HG03457 (cell line): ENCODE results near the gene MRPL52.
"Not testable (repeated sequence)": the region's sequence is repeated elsewhere in the genome, so short reads cannot be mapped to it uniquely, and the experiment has no call there.

Source experiments
- ATAC-seq: cut with Tn5 transposase; IDR thresholded peaks from one replicate; pipeline ENCODE4 v1.9.1; 2021; ENCODE audit warnings: moderate number of reproducible peaks; ENCODE audit not compliant: unreplicated experiment

MRPL52 gene

GRCh38 chr14:22808388-22809209 lies 21.1 kb upstream of the MRPL52 start:
- ATAC-seq, result no peak

DNA sequence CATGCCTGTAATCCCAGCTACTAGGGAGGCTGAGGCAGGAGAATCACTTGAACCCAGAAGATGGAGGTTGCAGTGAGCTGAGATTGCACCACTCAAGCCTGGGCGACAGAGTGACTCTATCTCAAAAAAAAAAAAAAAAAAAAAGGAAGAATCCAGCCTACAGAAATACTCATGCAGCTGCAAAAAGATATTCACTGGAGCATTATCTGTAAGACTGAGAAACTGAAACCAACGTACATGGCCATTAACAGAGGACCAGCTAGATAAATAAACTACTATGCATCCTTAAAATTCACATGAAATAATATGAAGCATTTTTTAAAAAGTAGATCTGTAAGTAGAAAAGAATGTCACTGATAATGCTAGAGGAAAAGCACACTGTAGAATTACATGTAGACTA lies 18.0 kb upstream of the MRPL52 start:
- no peak for ATAC-seq

- ATAC-seq, result no peak
These were observed 16.9 kb upstream of the MRPL52 start for GRCh38 chr14:22812744-22813143.

GRCh38 chr14:22813145-22813544 lies 16.5 kb upstream of the MRPL52 start:
- no peak for ATAC-seq

DNA sequence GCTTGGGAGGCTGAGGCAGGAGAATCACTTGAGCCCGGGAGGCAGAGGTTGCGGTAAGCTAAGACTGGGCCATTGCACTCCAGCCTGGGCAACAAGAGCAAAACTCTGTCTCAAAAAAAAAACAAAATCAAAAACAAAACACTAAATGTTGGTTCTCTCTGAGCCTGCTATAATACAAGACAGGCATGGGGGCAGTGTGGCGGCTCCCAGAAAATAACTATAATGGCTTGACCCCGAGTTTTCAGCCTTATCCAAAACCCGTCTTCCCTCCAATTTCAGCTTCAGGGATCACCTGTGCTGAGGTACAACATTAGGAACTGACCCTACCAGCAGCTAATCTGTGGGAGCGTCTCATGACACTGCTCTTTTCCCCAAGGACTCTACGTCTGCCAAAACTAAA lies 15.3 kb upstream of the MRPL52 start:
- ATAC-seq, result no peak

GRCh38 chr14:22814941-22815713 lies 14.6 kb upstream of the MRPL52 start, which contains the start of gene SLC7A7:
SLC7A7 (minus strand) TSS chr14:22815435; CDS start chr14:22813398, 2,037 bp downstream.
- ATAC-seq, result no peak

GRCh38 chr14:22819151-22819988 lies 10.3 kb upstream of the MRPL52 start:
- ATAC-seq, result no peak

DNA sequence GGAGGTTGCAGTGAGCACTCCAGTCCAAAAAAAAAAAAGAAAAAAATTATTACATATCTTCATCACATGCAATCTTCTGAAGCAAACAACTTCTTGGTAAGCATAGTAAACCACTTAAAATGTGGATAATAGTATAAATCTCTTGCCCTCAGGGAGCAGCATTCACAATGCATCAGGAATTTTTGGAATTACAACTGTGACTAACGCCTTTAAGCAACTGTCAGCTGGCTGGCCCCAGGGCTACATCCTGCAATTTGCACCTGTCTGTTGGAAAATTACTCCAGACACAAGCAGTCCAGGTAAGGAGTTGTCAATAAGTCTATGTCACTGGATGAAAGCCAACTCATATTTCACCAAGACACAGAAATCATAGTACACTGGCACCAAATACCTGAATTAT lies 9.0 kb upstream of the MRPL52 start:
- ATAC-seq, result no peak

DNA sequence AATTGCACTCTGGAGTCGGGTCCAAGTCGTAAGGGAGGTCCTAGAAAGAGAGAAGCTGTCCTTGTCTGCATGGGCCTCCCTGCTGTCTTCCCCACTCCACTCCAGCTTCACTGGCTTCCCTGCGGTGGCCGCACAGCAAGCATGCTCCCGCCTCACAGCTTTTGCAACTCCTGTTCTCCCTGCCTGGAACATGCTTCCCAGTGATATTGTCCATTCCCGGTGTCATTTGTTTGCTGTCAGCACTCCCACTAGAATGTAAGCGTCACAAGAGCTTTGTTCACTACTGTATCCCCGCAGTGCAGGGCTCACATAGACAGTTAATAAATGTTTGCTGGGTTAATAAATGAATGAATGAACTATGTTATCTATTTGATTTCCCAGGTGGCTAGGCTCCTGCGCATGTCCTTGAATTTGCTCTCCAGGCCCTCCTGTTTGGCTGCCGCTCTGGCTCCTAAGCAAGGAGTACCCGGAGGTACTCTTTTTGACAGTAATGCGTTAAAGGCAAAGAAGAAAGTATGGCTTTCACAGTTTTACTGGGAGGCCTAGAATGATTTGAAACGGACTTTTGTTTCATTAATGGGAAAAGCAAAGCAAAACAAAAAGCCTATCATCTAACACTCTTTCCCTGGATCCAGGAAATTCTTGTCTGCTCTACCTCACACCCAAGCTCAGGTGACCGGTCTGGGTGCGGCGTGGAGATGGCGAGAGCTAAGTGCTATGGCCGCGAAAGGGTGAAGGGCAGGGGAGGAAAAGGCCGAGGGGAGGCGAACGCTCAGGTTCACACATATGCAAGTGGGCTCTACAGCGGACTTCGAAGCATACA lies 8.3 kb upstream of the MRPL52 start:
- no peak for ATAC-seq

- ATAC-seq, result no peak
These were observed 7.6 kb upstream of the MRPL52 start for GRCh38 chr14:22822016-22822570.

GRCh38 chr14:22822571-22823098 lies 7.1 kb upstream of the MRPL52 start:
- no peak for ATAC-seq

DNA sequence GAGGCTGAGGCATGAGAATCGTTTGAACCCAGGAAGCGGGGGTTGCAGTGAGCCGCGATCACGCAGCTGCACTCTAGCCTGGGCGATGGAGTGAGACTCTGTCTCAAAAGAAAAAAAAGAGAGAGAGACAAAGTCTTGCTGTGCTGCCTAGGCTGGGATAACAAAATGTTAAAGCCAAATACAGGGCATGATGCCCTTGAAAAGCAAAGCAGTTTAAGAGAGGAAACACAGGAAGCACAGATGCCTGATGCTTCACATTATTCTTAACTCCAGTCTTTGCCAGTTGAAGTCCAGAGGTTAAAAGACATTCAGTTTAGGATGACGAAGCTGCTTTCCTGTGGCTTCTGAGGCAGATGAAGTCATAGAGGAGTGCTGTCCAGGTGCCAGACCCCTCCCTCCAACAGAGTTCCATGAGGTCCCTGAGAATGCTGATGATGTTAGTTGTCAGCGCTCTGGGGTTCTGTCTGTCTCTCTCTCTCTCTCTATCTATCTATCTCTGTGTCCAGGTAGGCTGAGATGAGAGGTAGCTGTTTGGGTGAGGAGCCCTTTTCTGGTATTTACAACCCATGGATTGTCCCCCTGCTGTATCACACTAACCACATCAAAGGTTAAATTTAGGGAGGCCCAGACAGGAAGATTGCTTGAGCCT lies 4.9 kb upstream of the MRPL52 start:
- ATAC-seq, result no peak

DNA sequence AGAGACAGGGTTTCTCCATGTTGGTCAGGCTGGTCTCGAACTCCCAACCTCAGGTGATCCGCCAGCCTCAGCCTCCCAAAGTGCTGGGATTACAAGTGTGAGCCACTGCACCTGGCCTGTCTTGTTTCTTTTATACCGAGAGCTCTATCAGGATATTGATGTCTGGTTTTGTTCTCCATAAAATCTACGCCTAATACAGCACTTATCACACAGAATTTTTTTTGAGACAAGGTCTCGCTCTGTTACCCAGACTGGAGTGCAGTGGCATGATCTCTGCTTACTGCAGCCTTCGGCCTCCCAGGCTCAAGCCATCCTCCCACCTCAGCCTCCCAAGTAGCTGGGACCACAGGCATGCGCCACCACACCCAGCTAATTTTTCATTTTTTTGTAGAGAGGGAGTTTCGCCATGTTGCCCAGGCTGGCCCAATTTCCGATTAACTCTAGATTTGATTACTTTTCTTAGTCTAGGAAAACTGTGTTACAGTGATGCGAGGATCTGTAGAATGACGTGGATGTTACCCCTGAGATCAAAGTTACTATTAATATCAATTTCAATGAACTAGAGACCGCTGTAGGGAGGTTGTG lies 519 bp upstream of the MRPL52 start:
- ATAC-seq, result not testable (repeated sequence)

DNA sequence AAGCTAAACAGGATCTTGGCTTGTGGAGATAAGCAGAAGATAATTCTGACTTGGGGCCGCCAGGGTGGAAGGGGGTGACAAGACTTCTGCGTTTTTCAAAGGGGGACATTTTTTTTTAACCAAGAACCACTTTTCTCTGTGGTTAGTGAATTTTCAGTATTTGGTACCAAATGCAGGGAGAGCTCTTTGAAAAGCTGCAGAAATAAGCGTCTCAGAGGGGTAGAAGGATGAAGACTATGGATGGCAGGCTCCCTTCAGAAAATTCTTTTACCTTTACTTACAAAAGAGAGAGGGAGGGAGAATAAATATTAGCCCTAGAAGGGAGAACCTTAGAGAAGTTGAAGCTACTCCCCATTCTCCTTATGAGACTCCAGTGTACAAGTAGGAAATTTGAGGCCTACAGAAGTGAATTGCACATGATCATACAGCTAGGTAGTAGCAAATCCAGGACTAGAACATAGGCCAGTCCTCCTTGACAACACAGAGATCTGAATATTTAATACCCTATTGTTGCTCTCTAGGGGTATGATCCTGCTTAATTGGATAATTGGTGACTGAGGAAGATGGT lies 840 bp downstream of the MRPL52 start:
- no peak for ATAC-seq

DNA sequence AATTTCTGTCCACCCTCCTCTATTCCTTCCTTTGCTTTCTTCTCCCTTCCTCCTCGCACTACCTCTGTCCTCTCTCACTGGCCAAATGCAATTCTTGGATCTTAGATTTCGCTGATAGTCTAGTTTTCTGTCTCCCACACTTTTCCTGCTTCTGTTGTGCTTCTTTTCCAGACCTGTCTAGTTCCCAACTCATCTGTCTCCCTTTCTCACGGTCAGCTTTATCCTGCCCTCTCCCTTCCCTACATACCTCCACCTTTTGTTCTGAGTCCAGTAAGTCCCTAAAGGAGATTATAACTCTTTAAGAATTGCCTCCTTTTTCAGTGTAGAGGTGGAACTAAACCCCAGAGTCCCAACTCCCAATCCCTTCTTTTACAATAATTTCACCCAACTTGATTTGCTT lies 5.8 kb downstream of the MRPL52 start:
- no peak for ATAC-seq

DNA sequence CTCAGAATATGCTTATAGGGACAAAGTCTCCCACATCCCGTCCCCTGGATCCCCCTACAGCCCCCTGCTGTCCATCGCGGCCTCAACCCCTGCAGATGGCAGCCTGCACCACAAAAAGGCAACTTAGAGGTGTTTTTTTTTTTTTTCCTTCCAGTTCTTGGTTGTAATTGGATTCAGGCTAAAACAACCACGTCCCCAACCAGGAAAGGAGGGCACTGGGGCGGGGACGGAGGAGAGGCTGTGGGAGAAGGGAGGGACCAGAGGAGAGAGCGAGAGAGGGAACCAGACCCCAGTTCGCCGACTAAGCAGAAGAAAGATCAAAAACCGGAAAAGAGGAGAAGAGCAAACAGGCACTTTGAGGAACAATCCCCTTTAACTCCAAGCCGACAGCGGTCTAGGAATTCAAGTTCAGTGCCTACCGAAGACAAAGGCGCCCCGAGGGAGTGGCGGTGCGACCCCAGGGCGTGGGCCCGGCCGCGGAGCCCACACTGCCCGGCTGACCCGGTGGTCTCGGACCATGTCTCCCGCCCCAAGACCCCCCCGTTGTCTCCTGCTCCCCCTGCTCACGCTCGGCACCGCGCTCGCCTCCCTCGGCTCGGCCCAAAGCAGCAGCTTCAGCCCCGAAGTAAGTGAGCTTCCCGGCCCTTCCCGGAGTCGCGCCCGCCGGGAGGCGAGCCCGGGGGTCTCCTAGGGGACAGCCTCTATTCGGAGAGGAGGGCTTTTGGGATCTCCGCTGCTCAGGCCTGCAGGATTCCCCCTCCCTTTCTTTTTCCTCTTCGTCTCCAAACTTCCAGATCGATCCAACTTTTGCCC lies 6.8 kb downstream of the MRPL52 start, which contains the start of gene MMP14:
Gene MMP14 (plus strand): TSS at position 285 of the 813 bp plus-strand sequence. CDS start 233 bp downstream, at position 518.
- ATAC-seq, result no peak

DNA sequence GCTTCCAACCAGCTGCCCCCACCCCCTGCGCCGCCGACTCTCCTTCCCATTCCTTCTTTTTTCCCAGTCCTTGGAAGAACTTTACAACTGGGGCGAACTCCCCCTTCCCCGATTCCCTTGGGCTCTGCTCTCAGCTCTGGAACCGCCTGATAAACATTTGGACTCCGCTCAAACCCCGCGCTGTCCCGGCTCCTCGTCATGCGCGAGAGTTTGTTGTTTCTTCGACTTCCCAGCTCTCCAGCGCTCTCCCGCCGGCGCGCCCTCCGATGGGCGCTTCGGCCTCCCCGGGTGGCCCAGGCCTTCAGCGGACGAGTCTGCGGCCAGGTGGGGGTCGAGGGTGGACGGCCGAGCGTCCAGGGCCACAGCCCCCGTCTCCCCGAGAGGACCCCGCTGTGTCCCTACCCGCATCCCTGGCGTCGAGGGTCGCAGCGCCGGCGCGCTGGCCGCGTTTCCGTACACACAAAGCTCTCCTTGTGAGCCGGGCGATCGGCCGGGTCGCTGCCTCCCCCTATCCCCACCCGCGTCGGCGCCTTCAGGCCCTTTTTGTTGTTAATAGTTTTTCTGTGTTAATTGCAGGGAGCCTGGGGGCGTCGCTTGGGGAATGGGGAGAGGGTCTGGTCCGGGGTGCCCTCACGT lies 7.5 kb downstream of the MRPL52 start:
- no peak for ATAC-seq
